Motor neuron (in vitro differentiated cells): Measurements from ENCODE around the gene DEPP1. TPM values are rescaled to one million over a fixed set of nuclear protein-coding genes. Genes with fewer than 3 reads are reported as not detected.

Experiments
- ATAC-seq, 8 experiments: fragments of 200-7000 bp; cut with Tn5 transposase; replicated peaks in 6 of 8; 2 replicates each; pipeline ENCODE4 v1.8.0; 2021; ENCODE audit warnings: mild to moderate bottlenecking in 8 of 8, moderate library complexity in 8 of 8
- H3K27ac ChIP-seq, 2 donors: fragments of 250-450 bp; sonication (Bioruptor Pico); 2 replicates each; pipeline ENCODE4 v1.9.0; 2021; ENCODE audit warnings: antibody characterized with exemption in 2 of 2, mild to moderate bottlenecking in 2 of 2, moderate library complexity in 1 of 2
- H3K4me1 ChIP-seq, 2 donors: fragments of 250-450 bp; sonication (Bioruptor Pico); replicated peaks in 1 of 2; 2 replicates each; pipeline ENCODE4 v1.6.1; 2021; ENCODE audit warnings: antibody characterized with exemption in 2 of 2, mild to moderate bottlenecking in 2 of 2, moderate library complexity in 1 of 2
- H3K4me3 ChIP-seq, 5 donors: fragments of 250-450 bp; sonication (Bioruptor Pico); 2 replicates each; pipeline ENCODE4 v1.9.0; 2021; ENCODE audit warnings: antibody characterized with exemption in 5 of 5, mild to moderate bottlenecking in 5 of 5, moderate library complexity in 4 of 5
- WGBS, 10 experiments: fragments of 450-650 bp; shearing (Covaris generic); methylation state at CpG; one replicate each; pipeline ENCODE4 v1.0.0; 2022; 5-methylcytosine and 5-hydroxymethylcytosine counted together
- in situ Hi-C, 9 experiments: fragments of 400-800 bp; cut with MboI; loops; one replicate each; pipeline ENCODE4 v1.15.0; 2021; ENCODE audit warnings: low sequenced_read_pairs in 9 of 9, low pct_unique_long_range_greater_than_20kb in 2 of 9; ENCODE audit not compliant: unreplicated experiment in 9 of 9
- total RNA-seq, 8 experiments: library from RNA; unstranded; fragments of 300-600 nt; gene quantifications; 2 replicates each; pipeline versions ENCODE4 v1.2.3 to v1.2.4, GENCODE V29; 2022

DEPP1 gene
- total RNA-seq, 8 experiments from 2014 or later: 1.2 to 47.6 (median 11.4) TPM

GRCh38 chr10:44990965-44991364, 12.4 kb upstream of the DEPP1 start:
- 50 to 100% (median 100%) methylated on average over 1 to 2 of the region's 7 CpGs; no CpG with 5 or more reads in 4 of the 10 experiments for WGBS, 10 experiments
- ATAC-seq: no peak
- Histone ChIP-seq H3K4me3 (no peak overlapping the region), H3K4me1 (peaks cover 27 to 34% of the 10 kb centered on the region in 2 donors), H3K27ac (peak overlapping the region in 1 of 2 donors; percentile 23)
- in situ Hi-C loops: no loop called here

GRCh38 chr10:44990302-44990655, 11.7 kb upstream of the DEPP1 start:
- H3K4me1 ChIP-seq: peaks cover 33 to 41% of the 10 kb centered on the region in 2 donors
- no peak overlapping the region for H3K4me3 ChIP-seq
- peak overlapping the region in 1 of 2 donors; percentile 23 for H3K27ac ChIP-seq
- WGBS, 10 experiments: 10 to 82% (median 42%) methylated on average over 1 to 7 of the region's 8 CpGs; no CpG with 5 or more reads in 6 of the 10 experiments
- ATAC-seq: peak in 6 of 8 experiments; percentile 53 to 73 (median 66)
- in situ Hi-C loops: no loop called here

- 0 to 88% (median 69%) methylated on average over 1 to 8 of the region's 14 CpGs; no CpG with 5 or more reads in 4 of the 10 experiments for WGBS, 10 experiments
- Histone ChIP-seq H3K27ac (peak overlapping the region in 1 of 2 donors; percentile 51), H3K4me3 (no peak overlapping the region), H3K4me1 (peaks cover 38 to 46% of the 10 kb centered on the region in 2 donors)
- peak in 3 of 8 experiments; percentile 4 to 55 (median 55) for ATAC-seq
- in situ Hi-C loops: no loop called here
Observed at GRCh38 chr10:44989597-44990301, 11.1 kb upstream of the DEPP1 start.

GRCh38 chr10:44988957-44989585, 10.5 kb upstream of the DEPP1 start:
- no peak overlapping the region for H3K27ac ChIP-seq
- in situ Hi-C loops: no loop called here
- no peak for ATAC-seq
- WGBS, 10 experiments: 80 to 100% (median 91%) methylated on average over 1 to 6 of the region's 10 CpGs; no CpG with 5 or more reads in 3 of the 10 experiments
- peaks cover 39 to 51% of the 10 kb centered on the region in 2 donors for H3K4me1 ChIP-seq
- no peak overlapping the region for H3K4me3 ChIP-seq

- in situ Hi-C loops: no loop called here
- no peak overlapping the region for H3K4me3 ChIP-seq
- 10 to 90% (median 78%) methylated on average over 1 to 3 of the region's 3 CpGs; no CpG with 5 or more reads in 2 of the 10 experiments for WGBS, 10 experiments
- H3K4me1 ChIP-seq: peaks cover 39 to 50% of the 10 kb centered on the region in 2 donors
- peak in 1 of 8 experiments; percentile 66 for ATAC-seq
- no peak overlapping the region for H3K27ac ChIP-seq
Observed at GRCh38 chr10:44986670-44987069, 8.1 kb upstream of the DEPP1 start.

- 50 to 100% (median 83%) methylated on average over 1 to 3 of the region's 3 CpGs; no CpG with 5 or more reads in 5 of the 10 experiments for WGBS, 10 experiments
- in situ Hi-C loops: no loop called here
- Histone ChIP-seq H3K4me1 (peaks cover 40 to 50% of the 10 kb centered on the region in 2 donors), H3K27ac (no peak overlapping the region), H3K4me3 (no peak overlapping the region)
- no peak for ATAC-seq
Observed at GRCh38 chr10:44986179-44986578, 7.6 kb upstream of the DEPP1 start.

- peak in 6 of 8 experiments; percentile 6 to 76 (median 69) for ATAC-seq
- peak overlapping the region; percentile 73 to 74 for H3K27ac ChIP-seq
- in situ Hi-C loops: no loop called here
Observed at GRCh38 chr10:44985175-44985681, 6.6 kb upstream of the DEPP1 start.

GRCh38 chr10:44984671-44985101, 6.1 kb upstream of the DEPP1 start:
- Histone ChIP-seq H3K4me1 (peaks cover 41 to 50% of the 10 kb centered on the region in 2 donors), H3K4me3 (no peak overlapping the region), H3K27ac (peak overlapping the region; percentile 72 to 73)
- in situ Hi-C loops: no loop called here
- WGBS, 10 experiments: 50 to 100% (median 93%) methylated on average over 1 to 6 of the region's 15 CpGs; no CpG with 5 or more reads in 5 of the 10 experiments
- no peak for ATAC-seq

More at GRCh38 chr10:44985175-44985681, 6.6 kb upstream of the DEPP1 start:
- Histone ChIP-seq H3K4me1 (peaks cover 40 to 50% of the 10 kb centered on the region in 2 donors), H3K4me3 (no peak overlapping the region)
- WGBS, 10 experiments: 51 to 80% (median 67%) methylated on average over 1 to 8 of the region's 9 CpGs; no CpG with 5 or more reads in 5 of the 10 experiments

GRCh38 chr10:44983895-44984278, 5.3 kb upstream of the DEPP1 start:
- no peak for ATAC-seq
- Histone ChIP-seq H3K4me1 (peaks cover 49 to 56% of the 10 kb centered on the region in 2 donors), H3K4me3 (no peak overlapping the region), H3K27ac (no peak overlapping the region)
- in situ Hi-C loops: no loop called here
- 20 to 100% (median 77%) methylated on average over 1 to 4 of the region's 10 CpGs; no CpG with 5 or more reads in 4 of the 10 experiments for WGBS, 10 experiments

GRCh38 chr10:44983066-44983894, 4.7 kb upstream of the DEPP1 start:
- no peak for ATAC-seq
- in situ Hi-C loops: no loop called here
- H3K27ac ChIP-seq: no peak overlapping the region
- H3K4me1 ChIP-seq: peaks cover 54 to 61% of the 10 kb centered on the region in 2 donors
- WGBS, 10 experiments: 83 to 100% (median 93%) methylated on average over 1 to 6 of the region's 13 CpGs; no CpG with 5 or more reads in 2 of the 10 experiments
- no peak overlapping the region for H3K4me3 ChIP-seq

- Histone ChIP-seq H3K4me1 (peaks cover 61 to 68% of the 10 kb centered on the region in 2 donors), H3K27ac (no peak overlapping the region), H3K4me3 (no peak overlapping the region)
- in situ Hi-C loops: no loop called here
- 80 to 100% (median 96%) methylated on average over 1 to 7 of the region's 9 CpGs; no CpG with 5 or more reads in 6 of the 10 experiments for WGBS, 10 experiments
- no peak for ATAC-seq
Observed at GRCh38 chr10:44982496-44982895, 3.9 kb upstream of the DEPP1 start.

- no peak overlapping the region for H3K4me3 ChIP-seq
- 70 to 100% (median 98%) methylated on average over 1 to 5 of the region's 9 CpGs; no CpG with 5 or more reads in 6 of the 10 experiments for WGBS, 10 experiments
- in situ Hi-C loops: no loop called here
- H3K27ac ChIP-seq: no peak overlapping the region
- peaks cover 66 to 73% of the 10 kb centered on the region in 2 donors for H3K4me1 ChIP-seq
- ATAC-seq: no peak
Observed at GRCh38 chr10:44982114-44982460, 3.5 kb upstream of the DEPP1 start.
